ENCODE measurements around the gene COA6. TPM values are rescaled to one million over a fixed set of nuclear protein-coding genes. Genes with fewer than 3 reads are reported as not detected.
A peak's percentile ranks its signal among the peaks of the same experiment; 100 is the strongest.
"Not testable (repeated sequence)": the region's sequence is repeated elsewhere in the genome, so short reads cannot be mapped to it uniquely, and the experiment has no call there.

Gene COA6
- total RNA-seq, 4 donors from 2014 or later = 8.2 to 32.4 (median 23.8) TPM

GRCh38 chr1:234356615-234357269, 16.5 kb upstream of the COA6 start:
- peak in 1 of 2 donors; percentile 55 for TF ChIP-seq POLR2A (IDR thresholded peaks at IDR 0.05)
- WGBS, 2 donors = 52% methylated on average over 35 of the region's 35 CpGs
- H3K36me3 ChIP-seq; H3K9me3 ChIP-seq; H3K27me3 ChIP-seq; H3K4me1 ChIP-seq; intact Hi-C loops (cut with DNase I); H3K27ac ChIP-seq: not testable (repeated sequence)
- peak; percentile 56 to 70 for DNase-seq
- H3K4me3 ChIP-seq (replicated peaks in 1 of 3) = peak overlapping the region in 2 of 3 donors; percentile 9 to 28

- no peaks in the 10 kb centered on the region for H3K9me3 ChIP-seq
- intact Hi-C loops (cut with DNase I) = no loop called here
- no peak overlapping the region for H3K4me3 ChIP-seq (replicated peaks in 1 of 3)
- TF ChIP-seq POLR2A (IDR thresholded peaks at IDR 0.05) (no peak), CTCF (IDR thresholded peaks at IDR 0.05) (no peak)
- H3K4me1 ChIP-seq = no peaks in the 10 kb centered on the region
- DNase-seq = no peak
- H3K27me3 ChIP-seq = no peaks in the 10 kb centered on the region
- H3K36me3 ChIP-seq = no peaks in the 10 kb centered on the region
- H3K27ac ChIP-seq = no peak overlapping the region
These were observed 15.4 kb upstream of the COA6 start for GRCh38 chr1:234357831-234358230.

- WGBS, 2 donors = 84 to 86% methylated on average over 3 of the region's 3 CpGs
- intact Hi-C loops (cut with DNase I) = no loop called here
- Histone ChIP-seq H3K36me3 (no peaks in the 10 kb centered on the region), H3K27ac (no peak overlapping the region), H3K27me3 (no peaks in the 10 kb centered on the region), H3K4me3 (replicated peaks in 1 of 3) (no peak overlapping the region), H3K9me3 (no peaks in the 10 kb centered on the region), H3K4me1 (no peaks in the 10 kb centered on the region)
- no peak for TF ChIP-seq POLR2A (IDR thresholded peaks at IDR 0.05)
- TF ChIP-seq CTCF (IDR thresholded peaks at IDR 0.05) = no peak
- DNase-seq = no peak
These were observed 12.1 kb upstream of the COA6 start for GRCh38 chr1:234361102-234361603.

GRCh38 chr1:234362558-234362957, 10.7 kb upstream of the COA6 start:
- no peaks in the 10 kb centered on the region for H3K4me1 ChIP-seq
- H3K36me3 ChIP-seq = no peaks in the 10 kb centered on the region
- no peak for DNase-seq
- no peaks in the 10 kb centered on the region for H3K27me3 ChIP-seq
- TF ChIP-seq POLR2A (IDR thresholded peaks at IDR 0.05) = no peak
- TF ChIP-seq CTCF (IDR thresholded peaks at IDR 0.05) = no peak
- no peaks in the 10 kb centered on the region for H3K9me3 ChIP-seq
- no peak overlapping the region for H3K4me3 ChIP-seq (replicated peaks in 1 of 3)
- no peak overlapping the region for H3K27ac ChIP-seq
- intact Hi-C loops (cut with DNase I) = no loop called here
- 61 to 91% methylated on average over 2 of the region's 2 CpGs for WGBS, 2 donors

GRCh38 chr1:234368320-234369032, 4.8 kb upstream of the COA6 start:
- Histone ChIP-seq H3K36me3 (no peaks in the 10 kb centered on the region), H3K27ac (no peak overlapping the region)

More at GRCh38 chr1:234368320-234369032, 4.8 kb upstream of the COA6 start:
- TF ChIP-seq CTCF (IDR thresholded peaks at IDR 0.05) = no peak
- TF ChIP-seq POLR2A (IDR thresholded peaks at IDR 0.05) = no peak
- intact Hi-C loops (cut with DNase I) = no loop called here
- no peak overlapping the region for H3K4me3 ChIP-seq (replicated peaks in 1 of 3)
- H3K4me1 ChIP-seq = no peaks in the 10 kb centered on the region
- H3K27me3 ChIP-seq = no peaks in the 10 kb centered on the region
- H3K9me3 ChIP-seq = no peaks in the 10 kb centered on the region
- WGBS, 2 donors = 75 to 78% methylated on average over 12 of the region's 12 CpGs
- no peak for DNase-seq

Measured in thyroid gland (tissue), 4 donors.